OCI-LY1 (cell line): ENCODE data around the gene TP53BP2.

Experiments used
- H2AFZ ChIP-seq: fragments of 200-600 bp; sonication (generic), shearing (Covaris generic); 2 replicates; pipeline ENCODE4 v1.6.0; 2014; ENCODE audit warnings: antibody characterized with exemption, mild to moderate bottlenecking, low read length
- H3F3A ChIP-seq: fragments of 200-600 bp; sonication (generic), shearing (Covaris generic); 2 replicates; pipeline ENCODE4 v1.6.0; 2014; ENCODE audit warnings: mild to moderate bottlenecking, antibody characterized with exemption, low read length, moderate library complexity; ENCODE audit not compliant: insufficient read depth
- H3K27ac ChIP-seq: fragments of 200-600 bp; sonication (generic); 2 replicates; pipeline ENCODE4 v1.5.1; 2014; ENCODE audit warnings: low read length, mixed run types, mild to moderate bottlenecking, low read depth; ENCODE audit not compliant: poor library complexity, severe bottlenecking
- H3K27me3 ChIP-seq: fragments of 200-600 bp; sonication (generic); 2 replicates; pipeline ENCODE4 v1.6.0; 2014; ENCODE audit warnings: antibody characterized with exemption, mild to moderate bottlenecking, low read length, moderate library complexity; ENCODE audit not compliant: insufficient read depth
- H3K36me3 ChIP-seq: fragments of 200-600 bp; sonication (generic); 2 replicates; pipeline ENCODE4 v1.6.1; 2014; ENCODE audit warnings: mild to moderate bottlenecking, antibody characterized with exemption, low read length, moderate library complexity, mixed read lengths; ENCODE audit not compliant: insufficient read depth
- H3K4me1 ChIP-seq: fragments of 200-600 bp; sonication (generic); 2 replicates; pipeline ENCODE4 v1.5.1; 2014; ENCODE audit warnings: mild to moderate bottlenecking, low read length, moderate library complexity; ENCODE audit not compliant: insufficient read depth, severe bottlenecking
- H3K4me2 ChIP-seq: fragments of 200-600 bp; sonication (generic), shearing (Covaris generic); 2 replicates; pipeline ENCODE4 v1.6.1; 2014; ENCODE audit warnings: low read length
- H3K4me3 ChIP-seq: fragments of 200-600 bp; sonication (generic); 2 replicates; pipeline ENCODE4 v1.5.1; 2014; ENCODE audit warnings: low read length, low read depth, mild to moderate bottlenecking, mixed read lengths; ENCODE audit not compliant: poor library complexity, severe bottlenecking
- H3K79me2 ChIP-seq: fragments of 200-600 bp; shearing (Covaris generic); 2 replicates; pipeline ENCODE4 v1.6.1; 2016; ENCODE audit warnings: mixed run types, low read length, mixed read lengths; ENCODE audit not compliant: insufficient read depth
- H3K9ac ChIP-seq: fragments of 200-600 bp; sonication (generic), shearing (Covaris generic); 2 replicates; pipeline ENCODE4 v1.6.1; 2014; ENCODE audit warnings: mild to moderate bottlenecking, low read length, mixed read lengths
- H3K9me2 ChIP-seq: fragments of 200-600 bp; sonication (generic), shearing (Covaris generic); 2 replicates; pipeline ENCODE4 v1.6.1; 2014; ENCODE audit warnings: low read depth, mild to moderate bottlenecking, low read length, mixed read lengths
- H3K9me3 ChIP-seq: fragments of 200-600 bp; shearing (Covaris generic); 2 replicates; pipeline ENCODE4 v1.6.1; 2014; ENCODE audit warnings: low read length, mixed read lengths
- H4K20me1 ChIP-seq: fragments of 200-600 bp; sonication (generic), shearing (Covaris generic); 2 replicates; pipeline ENCODE4 v1.6.0; 2016; ENCODE audit warnings: mild to moderate bottlenecking, low read length; ENCODE audit not compliant: insufficient read depth
- CTCF ChIP-seq: fragments of 200-600 bp; sonication (generic), shearing (Covaris generic); IDR thresholded peaks from 2 replicates; pipeline ENCODE4 v1.5.1; 2017; ENCODE audit warnings: mild to moderate bottlenecking, antibody characterized with exemption, low read length, moderate library complexity, mixed read lengths
- EZH2 ChIP-seq: fragments of 200-600 bp; sonication (generic), shearing (Covaris generic); IDR thresholded peaks from 2 replicates; pipeline ENCODE4 v1.8.0; 2017; ENCODE audit warnings: borderline replicate concordance, mixed run types, mild to moderate bottlenecking, antibody characterized with exemption, low read length, moderate library complexity, mixed read lengths

TP53BP2 gene

GRCh38 chr1:223780949-223781348, 64.8 kb downstream of the TP53BP2 start:
- Histone ChIP-seq H3K4me2 (no peak overlapping the region), H3K36me3 (peaks cover 6% of the 10 kb centered on the region; the same call in 1 of the 2 replicates), H2AFZ (no peak overlapping the region), H4K20me1 (no peaks in the 10 kb centered on the region), H3F3A (no peaks in the 10 kb centered on the region), H3K27ac (no peak overlapping the region), H3K4me1 (no peaks in the 10 kb centered on the region), H3K9me2 (no peaks in the 10 kb centered on the region), H3K79me2 (no peaks in the 10 kb centered on the region), H3K27me3 (no peaks in the 10 kb centered on the region), H3K9ac (no peak overlapping the region), H3K4me3 (no peak overlapping the region), H3K9me3 (no peaks in the 10 kb centered on the region)
- TF ChIP-seq CTCF (no peak), EZH2 (no peak)

- no peak for TF ChIP-seq CTCF
- no peak for TF ChIP-seq EZH2
- no peaks in the 10 kb centered on the region for H3K9me2 ChIP-seq
- peaks cover 6% of the 10 kb centered on the region; the same call in 1 of the 2 replicates for H3K36me3 ChIP-seq
- no peak overlapping the region for H3K9ac ChIP-seq
- H4K20me1 ChIP-seq = no peaks in the 10 kb centered on the region
- no peaks in the 10 kb centered on the region for H3K79me2 ChIP-seq
- no peak overlapping the region for H3K4me2 ChIP-seq
- no peak overlapping the region for H3K4me3 ChIP-seq
- no peaks in the 10 kb centered on the region for H3K9me3 ChIP-seq
- no peaks in the 10 kb centered on the region for H3K4me1 ChIP-seq
- no peak overlapping the region for H2AFZ ChIP-seq
- no peaks in the 10 kb centered on the region for H3K27me3 ChIP-seq
- H3F3A ChIP-seq = no peaks in the 10 kb centered on the region
- no peak overlapping the region for H3K27ac ChIP-seq
Observed at GRCh38 chr1:223780318-223780717, 65.4 kb downstream of the TP53BP2 start.

- Histone ChIP-seq H2AFZ (no peak overlapping the region), H3K27ac (no peak overlapping the region), H3F3A (no peaks in the 10 kb centered on the region), H3K9me3 (no peaks in the 10 kb centered on the region), H3K9me2 (no peaks in the 10 kb centered on the region), H3K4me2 (no peak overlapping the region), H3K9ac (no peak overlapping the region), H3K36me3 (peaks cover 6% of the 10 kb centered on the region; the same call in 1 of the 2 replicates), H3K79me2 (no peaks in the 10 kb centered on the region), H3K4me1 (no peaks in the 10 kb centered on the region), H3K27me3 (no peaks in the 10 kb centered on the region), H3K4me3 (no peak overlapping the region), H4K20me1 (no peaks in the 10 kb centered on the region)
- no peak for TF ChIP-seq CTCF
- no peak for TF ChIP-seq EZH2
Observed at GRCh38 chr1:223776826-223777454, 68.8 kb downstream of the TP53BP2 start.
